HCT116 (cell line): ENCODE data around the gene FTO. TPM values are rescaled to one million over a fixed set of nuclear protein-coding genes. Genes with fewer than 3 reads are reported as not detected.

Experiments used
- ATAC-seq: fragments of 200-7000 bp; cut with Tn5 transposase; 2 replicates; pipeline ENCODE4 v1.9.1; 2020; ENCODE audit warnings: mild to moderate bottlenecking, moderate library complexity
- BruUV-seq: library from RNA; stranded (reverse); fragments of 400-500 nt; replicated peaks from 2 replicates; lab custom pipeline; 2021; lab: Mats Ljungman, UMichigan
- CTCF ChIA-PET: fragments of 300-600 bp; sonication (Branson Sonifier 250); formaldehyde crosslinking; loops from one replicate; lab custom pipeline; 2021; ENCODE audit warnings: antibody characterized with exemption; lab: Charles Lee
- POLR2A ChIA-PET: fragments of 300-600, 350-600 bp; sonication (Branson Sonifier 250); formaldehyde crosslinking; loops from one replicate; lab custom pipeline; 2021; ENCODE audit warnings: antibody characterized with exemption; lab: Charles Lee
- RAD21 ChIA-PET, 2 experiments: fragments of 300-600 bp; sonication (Branson Sonifier 250); formaldehyde crosslinking; loops; one replicate each; lab custom pipeline; 2023; ENCODE audit warnings: low total read pairs in 2 of 2; ENCODE audit not compliant: uncharacterized antibody in 2 of 2, unreplicated experiment in 2 of 2, low non-redundant PET in 1 of 2; lab: Charles Lee
- DNase-seq: peaks from one replicate; pipeline ENCODE4 v3.0.0-alpha.2; 2010; ENCODE audit warnings: low read depth, low spot score
- H2AFZ ChIP-seq: fragments of 200-600 bp; shearing (Covaris generic), sonication (generic); 2 replicates; pipeline ENCODE4 v1.6.1; 2017; ENCODE audit warnings: low read depth, mixed run types, mixed read lengths, antibody characterized with exemption, low read length; ENCODE audit not compliant: poor library complexity, severe bottlenecking
- H3K27ac ChIP-seq: 2 replicates; pipeline ENCODE4 v1.5.1; 2012; ENCODE audit warnings: low read depth, low read length
- H3K27me3 ChIP-seq: fragments of 200-600 bp; sonication (generic); 2 replicates; pipeline ENCODE4 v1.6.1; 2016; ENCODE audit warnings: mixed run types, low read length, mixed read lengths; ENCODE audit not compliant: insufficient read depth
- H3K36me3 ChIP-seq, 2 experiments: fragments of 200-500 bp in 1 of 2; fragments of 200-600 bp in 1 of 2; sonication (Bioruptor generic) in 1 of 2; sonication (generic) in 1 of 2; 2 replicates each; pipeline versions ENCODE4 v1.5.1 to v1.6.1; 2014 to 2016; ENCODE audit warnings: low read length in 2 of 2, inconsistent platforms in 1 of 2, mixed read lengths in 1 of 2, mixed run types in 1 of 2; ENCODE audit not compliant: insufficient read depth in 2 of 2, control insufficient read depth in 1 of 2
- H3K4me1 ChIP-seq, 2 experiments: fragments of 200-600 bp in 1 of 2; sonication (generic) in 1 of 2; 2 replicates each; pipeline versions ENCODE4 v1.5.1 to v1.6.1; 2012 to 2017; ENCODE audit warnings: low read length in 2 of 2, inconsistent platforms in 1 of 2, mild to moderate bottlenecking in 1 of 2, mixed read lengths in 1 of 2, mixed run types in 1 of 2, moderate library complexity in 1 of 2; ENCODE audit not compliant: insufficient read depth in 2 of 2, control insufficient read depth in 1 of 2
- H3K4me2 ChIP-seq: fragments of 200-600 bp; sonication (generic); 2 replicates; pipeline ENCODE4 v1.6.1; 2017; ENCODE audit warnings: mixed run types, low read length, mixed read lengths
- H3K4me3 ChIP-seq, 2 experiments: fragments of 200-600 bp in 1 of 2; sonication (generic) in 1 of 2; replicated peaks in 1 of 2; 2 replicates each; pipeline ENCODE4 v1.5.1; 2011 to 2016; ENCODE audit warnings: low read length in 2 of 2, control low read depth in 1 of 2, low read depth in 1 of 2, mild to moderate bottlenecking in 1 of 2, mixed read lengths in 1 of 2, mixed run types in 1 of 2
- H3K79me2 ChIP-seq: fragments of 200-600 bp; sonication (generic); 2 replicates; pipeline ENCODE4 v1.6.1; 2017; ENCODE audit warnings: mild to moderate bottlenecking, mixed run types, low read length, moderate library complexity, mixed read lengths; ENCODE audit not compliant: insufficient read depth
- H3K9ac ChIP-seq: fragments of 200-600 bp; sonication (generic); 2 replicates; pipeline ENCODE4 v1.6.1; 2016; ENCODE audit warnings: low read length, mixed read lengths
- H3K9me2 ChIP-seq: fragments of 200-600 bp; sonication (generic), shearing (Covaris generic); 2 replicates; pipeline ENCODE4 v1.6.1; 2017; ENCODE audit warnings: mixed run types, mild to moderate bottlenecking, moderate library complexity; ENCODE audit not compliant: insufficient read depth
- H3K9me3 ChIP-seq, 2 experiments: fragments of 200-500 bp in 1 of 2; fragments of 200-600 bp in 1 of 2; sonication (Bioruptor generic) in 1 of 2; sonication (generic) in 1 of 2; 2 replicates each; pipeline ENCODE4 v1.6.1; 2014 to 2017; ENCODE audit warnings: low read length in 2 of 2, mixed read lengths in 2 of 2, inconsistent platforms in 1 of 2, low read depth in 1 of 2, mild to moderate bottlenecking in 1 of 2, mixed run types in 1 of 2, moderate library complexity in 1 of 2; ENCODE audit not compliant: control insufficient read depth in 1 of 2, insufficient read depth in 1 of 2
- H4K20me1 ChIP-seq: fragments of 200-600 bp; sonication (generic), shearing (Covaris generic); 2 replicates; pipeline ENCODE4 v1.6.1; 2017; ENCODE audit warnings: mixed run types, mild to moderate bottlenecking, moderate library complexity; ENCODE audit not compliant: insufficient read depth
- CBX3 ChIP-seq: IDR thresholded peaks from 2 replicates; pipeline ENCODE4 v1.6.1; 2012; ENCODE audit warnings: low read depth
- CEBPB ChIP-seq: IDR thresholded peaks from 2 replicates; pipeline ENCODE4 v1.6.1; 2012; ENCODE audit warnings: low read depth
- EGR1 ChIP-seq: IDR thresholded peaks from 2 replicates; pipeline ENCODE4 v1.6.1; 2012; ENCODE audit warnings: low read depth
- ELF1 ChIP-seq: IDR thresholded peaks from 2 replicates; pipeline ENCODE4 v1.6.1; 2012; ENCODE audit warnings: low read depth, borderline replicate concordance
- EZH2 ChIP-seq: fragments of 200-600 bp; sonication (generic); IDR thresholded peaks from 2 replicates; pipeline ENCODE4 v1.6.1; 2017; ENCODE audit warnings: antibody characterized with exemption, mixed run types
- FOSL1 ChIP-seq: IDR thresholded peaks from 2 replicates; pipeline ENCODE4 v1.6.1; 2012; ENCODE audit warnings: low read depth
- POLR2A ChIP-seq: IDR thresholded peaks from 2 replicates; pipeline ENCODE4 v1.7.0; 2011; ENCODE audit warnings: borderline replicate concordance; ENCODE audit not compliant: insufficient read depth, insufficient read length; ENCODE audit errors: extremely low read depth
- POLR2AphosphoS5 ChIP-seq: IDR thresholded peaks from 2 replicates; pipeline ENCODE4 v1.6.1; 2011; ENCODE audit warnings: mild to moderate bottlenecking, low read depth, low read length, moderate library complexity
- SIN3A ChIP-seq: IDR thresholded peaks from 2 replicates; pipeline ENCODE4 v1.6.1; 2012; ENCODE audit warnings: low read depth
- SRF ChIP-seq: IDR thresholded peaks from 2 replicates; pipeline ENCODE4 v1.6.1; 2012; ENCODE audit warnings: low read depth
- ZFX ChIP-seq: fragments of 450-650 bp; IDR thresholded peaks from 2 replicates; pipeline ENCODE4 v1.6.1; 2017
- ZNF274 ChIP-seq: fragments of 200-500 bp; sonication (Bioruptor generic); IDR thresholded peaks from 2 replicates; pipeline ENCODE4 v1.6.1; 2014; ENCODE audit warnings: mild to moderate bottlenecking, low read depth, low read length, inconsistent platforms
- intact Hi-C: fragments of 100-400 bp; cut with micrococcal nuclease; formaldehyde crosslinking; loops from 2 replicates; pipeline ENCODE4 v1.10.0; 2022
- total RNA-seq: library from RNA; stranded (reverse); gene quantifications from one replicate; pipeline ENCODE4 v1.2.1, GENCODE V29; 2021; ENCODE audit not compliant: unreplicated experiment
- TF ChIP-seq, protein P1 (sequence below): IDR thresholded peaks from 2 replicates; pipeline ENCODE4 v1.6.1; 2012
- TF ChIP-seq, protein P2 (sequence below): IDR thresholded peaks from 2 replicates; pipeline ENCODE4 v1.6.1; 2012
- TF ChIP-seq, protein P3 (sequence below), 3 experiments: fragments of 200-600 bp in 1 of 3; sonication (generic) in 1 of 3; IDR thresholded peaks in 2 of 3; conservative IDR thresholded peaks in 1 of 3; 2 replicates each; pipeline ENCODE4 v1.5.1; 2012 to 2017; ENCODE audit warnings: low read depth in 2 of 3, low read length in 2 of 3, antibody characterized with exemption in 1 of 3, borderline replicate concordance in 1 of 3, control low read depth in 1 of 3, mild to moderate bottlenecking in 1 of 3, mixed read lengths in 1 of 3, mixed run types in 1 of 3, moderate library complexity in 1 of 3; ENCODE audit not compliant: insufficient read depth in 1 of 3
- TF ChIP-seq, protein P4 (sequence below): IDR thresholded peaks from 2 replicates; pipeline ENCODE4 v1.6.1; 2012; ENCODE audit warnings: low read depth

Gene FTO
- total RNA-seq, 1 experiment from 2014 or later: 55.2 TPM

DNA sequence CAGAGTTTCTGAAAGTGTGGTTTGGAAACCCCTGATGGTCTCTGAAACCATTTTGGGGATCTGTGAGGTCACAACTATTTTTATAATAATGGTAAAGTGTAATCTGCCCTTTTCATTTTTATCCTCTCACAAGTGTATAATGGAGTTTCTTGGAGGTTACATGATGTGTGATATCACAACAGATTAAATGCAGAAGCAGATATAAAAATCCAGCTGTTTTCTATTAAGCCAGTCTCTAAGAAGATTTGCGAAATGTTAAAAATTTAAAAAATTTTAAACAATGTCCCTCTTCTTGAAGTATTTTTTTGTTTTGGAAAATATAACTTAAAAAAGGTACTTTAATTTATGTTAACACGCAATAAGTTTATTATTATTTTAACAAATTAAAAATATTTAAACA lies 49.0 kb upstream of the FTO start:
- TF ChIP-seq POLR2A: no peak
- TF ChIP-seq SRF: no peak
- no peak for TF ChIP-seq CEBPB
- no peak for TF ChIP-seq EGR1
- TF ChIP-seq, protein P1, sequence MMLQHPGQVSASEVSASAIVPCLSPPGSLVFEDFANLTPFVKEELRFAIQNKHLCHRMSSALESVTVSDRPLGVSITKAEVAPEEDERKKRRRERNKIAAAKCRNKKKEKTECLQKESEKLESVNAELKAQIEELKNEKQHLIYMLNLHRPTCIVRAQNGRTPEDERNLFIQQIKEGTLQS: no peak
- TF ChIP-seq, protein P2, sequence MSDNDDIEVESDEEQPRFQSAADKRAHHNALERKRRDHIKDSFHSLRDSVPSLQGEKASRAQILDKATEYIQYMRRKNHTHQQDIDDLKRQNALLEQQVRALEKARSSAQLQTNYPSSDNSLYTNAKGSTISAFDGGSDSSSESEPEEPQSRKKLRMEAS: no peak
- TF ChIP-seq, all 23 proteins: peak for 0
- Histone ChIP-seq H3K9ac (no peak overlapping the region), H4K20me1 (no peaks in the 10 kb centered on the region; the same call in 1 of the 2 replicates), H3K36me3 (no peaks in the 10 kb centered on the region), H3K9me2 (no peaks in the 10 kb centered on the region), H3K27me3 (no peaks in the 10 kb centered on the region), H3K4me3 (no peak overlapping the region), H2AFZ (no peak overlapping the region), H3K27ac (no peak overlapping the region), H3K4me1 (no peaks in the 10 kb centered on the region), H3K9me3 (no peaks in the 10 kb centered on the region), H3K4me2 (no peak overlapping the region), H3K79me2 (no peaks in the 10 kb centered on the region)
- BruUV-seq: no TSS peak
- CTCF ChIA-PET: no interaction called here
- intact Hi-C loops: no loop called here
- POLR2A ChIA-PET: no interaction called here
- ATAC-seq: no peak
- RAD21 ChIA-PET: no interaction called here
- DNase-seq: no peak

DNA sequence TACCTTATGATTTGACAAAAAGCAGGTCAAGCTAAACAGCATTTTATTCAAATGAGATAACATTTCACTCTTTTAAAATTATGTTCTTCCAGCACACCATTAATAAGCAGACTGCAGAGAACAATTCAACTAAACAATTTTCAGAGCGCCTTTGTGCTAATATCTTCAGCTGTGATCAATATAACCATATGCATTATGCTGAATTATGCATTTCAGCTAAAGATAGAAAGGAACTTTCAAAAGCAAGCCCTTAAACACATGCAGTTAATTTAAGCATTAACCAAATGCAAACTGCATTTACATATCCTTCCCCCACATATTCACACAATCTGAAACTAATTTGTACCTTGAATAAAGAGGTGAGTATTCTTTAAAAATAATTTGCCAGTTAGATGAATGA lies 41.9 kb upstream of the FTO start:
- ChIA-PET CTCF (no interaction called here), RAD21 (no interaction called here), POLR2A (no interaction called here)
- Histone ChIP-seq H2AFZ (no peak overlapping the region), H3K4me1 (no peaks in the 10 kb centered on the region), H3K79me2 (no peaks in the 10 kb centered on the region), H3K4me2 (no peak overlapping the region), H3K9ac (no peak overlapping the region), H3K9me3 (no peaks in the 10 kb centered on the region), H3K9me2 (no peaks in the 10 kb centered on the region), H3K27ac (no peak overlapping the region), H4K20me1 (no peaks in the 10 kb centered on the region), H3K27me3 (no peaks in the 10 kb centered on the region), H3K4me3 (no peak overlapping the region), H3K36me3 (no peaks in the 10 kb centered on the region)
- no peak for ATAC-seq
- intact Hi-C loops: no loop called here
- BruUV-seq: no TSS peak
- no peak for DNase-seq
- TF ChIP-seq, protein P3, sequence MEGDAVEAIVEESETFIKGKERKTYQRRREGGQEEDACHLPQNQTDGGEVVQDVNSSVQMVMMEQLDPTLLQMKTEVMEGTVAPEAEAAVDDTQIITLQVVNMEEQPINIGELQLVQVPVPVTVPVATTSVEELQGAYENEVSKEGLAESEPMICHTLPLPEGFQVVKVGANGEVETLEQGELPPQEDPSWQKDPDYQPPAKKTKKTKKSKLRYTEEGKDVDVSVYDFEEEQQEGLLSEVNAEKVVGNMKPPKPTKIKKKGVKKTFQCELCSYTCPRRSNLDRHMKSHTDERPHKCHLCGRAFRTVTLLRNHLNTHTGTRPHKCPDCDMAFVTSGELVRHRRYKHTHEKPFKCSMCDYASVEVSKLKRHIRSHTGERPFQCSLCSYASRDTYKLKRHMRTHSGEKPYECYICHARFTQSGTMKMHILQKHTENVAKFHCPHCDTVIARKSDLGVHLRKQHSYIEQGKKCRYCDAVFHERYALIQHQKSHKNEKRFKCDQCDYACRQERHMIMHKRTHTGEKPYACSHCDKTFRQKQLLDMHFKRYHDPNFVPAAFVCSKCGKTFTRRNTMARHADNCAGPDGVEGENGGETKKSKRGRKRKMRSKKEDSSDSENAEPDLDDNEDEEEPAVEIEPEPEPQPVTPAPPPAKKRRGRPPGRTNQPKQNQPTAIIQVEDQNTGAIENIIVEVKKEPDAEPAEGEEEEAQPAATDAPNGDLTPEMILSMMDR (IDR thresholded peaks at IDR 0.05 in 2 of 3, conservative IDR thresholded peaks at IDR 0.05 in 1 of 3; ENCODE audit: borderline replicate concordance in 1 of 3, insufficient read depth in 1 of 3, low read depth in 2 of 3, low read length in 2 of 3): no peak
- TF ChIP-seq ZFX: no peak
- TF ChIP-seq SIN3A: no peak
- TF ChIP-seq EZH2: no peak
- TF ChIP-seq, protein P1: no peak
- no peak for TF ChIP-seq FOSL1
- no peak for TF ChIP-seq SRF
- TF ChIP-seq POLR2AphosphoS5: no peak
- no peak for TF ChIP-seq CEBPB
- TF ChIP-seq, protein P2: no peak
- no peak for TF ChIP-seq ZNF274
- no peak for TF ChIP-seq ELF1
- TF ChIP-seq, protein P4, sequence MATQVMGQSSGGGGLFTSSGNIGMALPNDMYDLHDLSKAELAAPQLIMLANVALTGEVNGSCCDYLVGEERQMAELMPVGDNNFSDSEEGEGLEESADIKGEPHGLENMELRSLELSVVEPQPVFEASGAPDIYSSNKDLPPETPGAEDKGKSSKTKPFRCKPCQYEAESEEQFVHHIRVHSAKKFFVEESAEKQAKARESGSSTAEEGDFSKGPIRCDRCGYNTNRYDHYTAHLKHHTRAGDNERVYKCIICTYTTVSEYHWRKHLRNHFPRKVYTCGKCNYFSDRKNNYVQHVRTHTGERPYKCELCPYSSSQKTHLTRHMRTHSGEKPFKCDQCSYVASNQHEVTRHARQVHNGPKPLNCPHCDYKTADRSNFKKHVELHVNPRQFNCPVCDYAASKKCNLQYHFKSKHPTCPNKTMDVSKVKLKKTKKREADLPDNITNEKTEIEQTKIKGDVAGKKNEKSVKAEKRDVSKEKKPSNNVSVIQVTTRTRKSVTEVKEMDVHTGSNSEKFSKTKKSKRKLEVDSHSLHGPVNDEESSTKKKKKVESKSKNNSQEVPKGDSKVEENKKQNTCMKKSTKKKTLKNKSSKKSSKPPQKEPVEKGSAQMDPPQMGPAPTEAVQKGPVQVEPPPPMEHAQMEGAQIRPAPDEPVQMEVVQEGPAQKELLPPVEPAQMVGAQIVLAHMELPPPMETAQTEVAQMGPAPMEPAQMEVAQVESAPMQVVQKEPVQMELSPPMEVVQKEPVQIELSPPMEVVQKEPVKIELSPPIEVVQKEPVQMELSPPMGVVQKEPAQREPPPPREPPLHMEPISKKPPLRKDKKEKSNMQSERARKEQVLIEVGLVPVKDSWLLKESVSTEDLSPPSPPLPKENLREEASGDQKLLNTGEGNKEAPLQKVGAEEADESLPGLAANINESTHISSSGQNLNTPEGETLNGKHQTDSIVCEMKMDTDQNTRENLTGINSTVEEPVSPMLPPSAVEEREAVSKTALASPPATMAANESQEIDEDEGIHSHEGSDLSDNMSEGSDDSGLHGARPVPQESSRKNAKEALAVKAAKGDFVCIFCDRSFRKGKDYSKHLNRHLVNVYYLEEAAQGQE: no peak
- TF ChIP-seq CBX3: no peak
